ENCODE data around the gene DZANK1.
"Not testable (repeated sequence)": the region's sequence is repeated elsewhere in the genome, so short reads cannot be mapped to it uniquely, and the experiment has no call there.

The DZANK1 gene

DNA sequence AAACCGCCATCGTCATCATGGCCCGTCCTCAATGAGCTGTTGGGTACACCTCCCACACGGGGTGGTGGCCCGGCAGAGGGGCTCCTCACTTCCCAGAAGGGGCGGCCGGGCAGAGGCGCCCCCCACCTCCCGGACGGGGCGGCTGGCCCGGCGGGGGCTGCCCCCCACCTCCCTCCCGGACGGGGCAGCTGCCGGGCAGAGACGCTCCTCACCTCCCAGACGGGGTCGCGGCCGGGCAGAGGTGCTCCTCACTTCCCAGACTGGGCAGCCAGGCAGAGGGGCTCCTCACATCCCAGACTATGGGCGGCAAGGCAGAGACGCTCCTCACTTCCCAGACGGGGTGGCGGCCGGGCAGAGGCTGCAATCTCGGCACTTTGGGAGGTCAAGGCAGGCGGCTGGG lies 91.3 kb downstream of the DZANK1 start:
- not testable (repeated sequence) for DNase-seq

DNA sequence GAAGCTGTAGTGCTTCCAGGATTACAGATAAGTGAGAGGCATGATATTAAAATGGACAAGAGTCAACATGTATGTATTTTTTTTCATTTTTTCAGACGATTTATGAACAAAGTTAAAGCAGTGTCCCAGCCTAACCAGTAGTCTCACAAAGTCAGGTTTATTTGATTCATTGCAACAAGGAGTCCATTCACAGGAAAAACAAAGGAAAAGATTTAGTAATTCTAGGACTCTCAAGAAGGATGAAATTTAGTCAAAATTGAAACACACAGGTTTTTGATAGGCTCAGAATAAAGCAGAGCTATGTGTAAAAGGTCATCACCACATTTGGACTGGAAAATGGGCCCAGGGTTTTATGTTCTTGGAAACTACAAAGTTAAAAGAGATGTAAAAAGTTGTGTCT lies 94.5 kb downstream of the DZANK1 start:
- no peak for DNase-seq

DNA sequence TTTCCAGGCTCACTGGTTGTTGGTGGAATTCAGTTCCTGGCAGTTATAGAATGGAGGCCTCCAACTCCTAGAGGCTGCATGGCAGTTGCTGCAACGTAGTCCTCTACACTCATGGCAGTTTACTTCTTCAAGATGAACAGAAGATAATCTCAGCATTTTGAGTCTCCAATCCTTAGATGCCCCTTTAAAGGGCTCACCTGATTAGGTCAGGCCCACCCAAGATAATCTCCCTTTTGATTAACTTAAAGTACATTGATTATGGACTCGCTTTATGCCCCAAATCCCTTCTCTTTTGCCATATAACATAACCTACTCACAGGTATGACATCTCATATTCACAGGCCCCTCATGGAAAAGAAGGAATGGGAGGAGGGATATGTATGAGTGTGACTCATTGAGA lies 102.1 kb downstream of the DZANK1 start:
- DNase-seq = no peak

DNA sequence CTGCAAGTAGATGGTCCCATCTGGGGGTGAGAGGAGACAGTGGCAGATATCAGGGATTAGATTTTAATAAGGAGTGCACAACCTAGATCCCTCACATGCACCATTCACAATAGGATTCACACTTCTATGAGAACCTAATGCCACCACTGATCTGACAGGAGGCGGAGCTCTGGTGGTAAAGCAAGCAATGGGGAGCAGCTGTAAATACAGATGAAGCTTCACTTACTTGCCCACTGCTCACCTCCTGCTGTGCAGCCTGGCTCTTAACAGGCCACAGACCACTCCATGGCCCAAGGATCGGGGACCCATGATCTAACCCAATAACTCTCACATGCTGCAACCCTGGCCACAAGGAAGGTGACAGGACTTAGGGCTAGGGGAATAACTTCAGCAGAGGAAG lies 103.1 kb downstream of the DZANK1 start:
- DNase-seq = no peak

DNA sequence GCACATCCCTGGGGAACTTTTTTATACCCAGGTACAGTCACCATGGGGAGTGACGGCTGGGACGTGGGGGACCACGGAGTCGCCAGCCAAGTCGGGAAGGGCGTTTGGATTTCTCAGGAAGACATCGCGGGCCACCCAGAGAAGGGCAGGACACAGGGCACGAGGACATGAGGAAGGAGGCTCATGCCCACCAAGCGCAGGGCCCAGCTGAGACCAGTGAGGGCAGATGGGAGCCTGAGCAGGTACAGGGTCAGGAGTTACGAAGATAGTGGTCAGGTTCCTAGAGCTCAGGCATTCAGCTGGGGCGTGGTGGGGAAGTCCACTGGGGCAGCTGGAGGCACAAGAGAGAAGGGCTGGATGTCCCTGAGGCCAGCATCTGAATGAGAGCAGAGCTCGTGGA lies 103.9 kb downstream of the DZANK1 start:
- DNase-seq = no peak

DNA sequence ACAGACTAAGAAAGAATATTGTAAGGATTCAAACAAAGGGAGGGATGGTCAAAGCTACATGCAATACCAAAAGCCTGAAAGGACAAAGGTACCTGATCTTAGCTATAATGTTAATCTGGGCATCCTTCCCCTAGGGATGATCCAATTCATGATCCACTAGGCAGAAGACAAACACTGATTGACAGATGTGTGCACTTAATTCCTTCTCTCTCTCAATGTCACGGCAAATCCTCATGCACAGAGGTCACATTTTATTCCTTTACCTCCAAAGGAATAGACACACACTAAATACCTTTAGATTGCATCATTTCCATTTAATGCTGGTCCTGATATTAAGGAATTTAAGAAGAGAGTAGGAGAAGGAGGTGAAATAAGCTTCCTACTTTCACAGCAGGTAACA lies 105.2 kb downstream of the DZANK1 start:
- no peak for DNase-seq

DNA sequence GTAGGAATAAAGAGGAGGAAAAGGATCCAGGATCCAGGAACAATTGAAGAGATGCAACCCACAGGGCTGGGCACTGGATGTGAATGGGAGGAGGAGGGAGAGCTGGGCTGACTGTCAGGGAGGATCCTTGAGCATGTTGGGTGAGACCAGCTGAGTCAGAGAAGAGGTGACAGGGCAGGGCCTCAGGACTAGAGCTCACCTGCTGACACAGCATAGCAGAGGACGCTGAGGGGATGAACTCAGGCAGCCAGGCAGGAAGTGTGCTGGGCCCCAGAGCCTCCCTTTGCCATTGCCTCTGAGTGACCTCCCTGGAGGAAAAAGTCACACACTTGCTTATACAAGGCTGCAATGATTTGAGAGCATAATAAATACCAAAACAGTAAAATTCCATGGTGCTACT lies 106.2 kb downstream of the DZANK1 start:
- DNase-seq = no peak

DNA sequence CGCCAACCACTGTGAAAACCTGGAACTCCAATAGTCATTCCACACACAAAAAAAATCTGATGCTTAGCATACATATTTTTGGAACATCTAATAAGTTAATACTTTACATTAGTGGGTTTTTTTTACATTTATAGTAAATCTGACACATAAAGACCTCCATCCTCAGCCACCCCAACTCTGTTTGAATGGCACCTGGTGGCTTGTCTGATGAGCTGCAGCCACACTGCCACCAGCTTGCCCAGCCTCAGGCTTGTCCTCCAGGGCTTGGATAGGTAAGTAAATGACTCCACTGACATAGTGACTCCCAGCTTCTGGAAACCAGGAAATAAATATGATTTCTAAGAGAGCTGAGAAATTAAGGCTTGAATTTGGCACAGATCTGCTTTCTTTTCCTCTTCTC lies 107.0 kb downstream of the DZANK1 start:
- no peak for DNase-seq

DNA sequence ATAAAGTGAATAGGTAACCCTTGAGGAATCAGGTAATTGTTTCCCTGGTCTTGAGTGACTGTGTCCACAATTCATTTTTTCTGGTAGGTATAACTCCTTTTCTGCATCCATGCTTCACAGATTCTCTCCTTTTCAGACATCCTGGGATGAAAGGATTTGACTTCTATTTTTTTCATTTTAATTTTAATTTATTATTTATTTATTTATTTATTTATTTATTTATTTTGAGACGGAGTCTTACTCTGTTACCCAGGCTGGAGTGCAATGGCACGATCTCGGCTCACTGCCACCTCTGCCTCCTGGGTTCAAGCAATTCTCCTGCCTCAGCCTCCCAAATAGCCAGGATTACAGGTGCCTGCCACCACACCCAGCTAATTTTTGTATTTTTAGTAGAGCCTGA lies 117.1 kb downstream of the DZANK1 start:
- DNase-seq = not testable (repeated sequence)

All from DMS153 (cell line).